GM18951 (cell line): ENCODE data around the gene ZNF839.

Experiments used
- POLR2A ChIP-seq: IDR thresholded peaks from 4 replicates; pipeline ENCODE4 v1.6.1; 2011; ENCODE audit warnings: mild to moderate bottlenecking; ENCODE audit not compliant: insufficient read length, insufficient read depth; ENCODE audit errors: extremely low read depth
- in situ Hi-C: fragments of 300-500 bp; cut with MboI; formaldehyde crosslinking; loops from one replicate; pipeline ENCODE4 v1.12.0; 2022; ENCODE audit warnings: low sequenced_read_pairs, mixed read lengths, inconsistent platforms; ENCODE audit not compliant: unreplicated experiment

The ZNF839 gene

GRCh38 chr14:102319351-102320032 is at the start of gene ZNF839:
Gene ZNF839, plus strand, starts transcription at chr14:102319746. Its CDS starts 20 bp downstream, at chr14:102319766.
- peak; percentile 63 for TF ChIP-seq POLR2A
- in situ Hi-C loops, result loop anchor here (10.0 to 25.0 kb wide), 2 partner anchors 355 to 557 kb away; partner anchors contain the start of genes DYNC1H1 and PPP2R5C

- no peak for TF ChIP-seq POLR2A
- in situ Hi-C loops, result no loop called here
These were observed 47.2 kb upstream of the ZNF839 start for GRCh38 chr14:102272392-102272791.

DNA sequence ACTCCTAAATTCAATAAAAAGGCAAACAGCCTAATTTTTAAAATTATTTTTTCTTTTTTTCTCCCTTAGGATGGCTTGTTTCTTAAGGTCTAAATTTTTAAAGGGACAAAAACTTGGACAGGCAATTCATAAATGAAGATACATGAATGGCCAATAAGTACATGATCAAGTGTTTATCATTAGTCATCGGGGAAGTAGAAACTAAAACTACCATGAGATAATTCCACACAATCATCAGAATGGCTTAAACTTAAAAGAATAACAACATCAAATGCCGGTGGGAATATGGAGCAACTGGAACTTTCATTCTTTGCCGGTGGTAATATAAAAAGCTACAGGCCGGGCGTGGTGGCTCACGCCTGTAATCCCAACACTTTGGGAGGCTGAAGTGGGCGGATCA is 43.7 kb upstream of the ZNF839 start:
- in situ Hi-C loops, result no loop called here
- no peak for TF ChIP-seq POLR2A

- TF ChIP-seq POLR2A, result no peak
- in situ Hi-C loops, result no loop called here
These were observed 41.5 kb upstream of the ZNF839 start for GRCh38 chr14:102277874-102278630.

DNA sequence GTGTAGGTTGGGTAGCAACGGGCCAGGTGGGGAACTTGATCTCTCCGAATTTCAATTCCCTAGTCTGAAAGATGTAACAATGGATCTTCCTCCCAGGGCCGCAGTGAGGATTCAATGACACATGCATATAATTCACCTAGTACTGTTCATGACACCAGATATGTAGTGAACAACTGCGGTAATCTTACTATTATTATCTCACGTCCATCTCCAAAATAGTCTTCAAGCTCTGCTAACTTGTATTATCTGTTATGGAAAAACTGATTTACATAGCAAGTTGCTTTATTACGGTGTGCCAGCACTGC is 41.0 kb upstream of the ZNF839 start:
- in situ Hi-C loops, result no loop called here
- no peak for TF ChIP-seq POLR2A

- in situ Hi-C loops, result no loop called here
- no peak for TF ChIP-seq POLR2A
These were observed 40.3 kb upstream of the ZNF839 start for GRCh38 chr14:102279282-102279681.

GRCh38 chr14:102279688-102280348 is 39.7 kb upstream of the ZNF839 start:
- in situ Hi-C loops, result no loop called here

DNA sequence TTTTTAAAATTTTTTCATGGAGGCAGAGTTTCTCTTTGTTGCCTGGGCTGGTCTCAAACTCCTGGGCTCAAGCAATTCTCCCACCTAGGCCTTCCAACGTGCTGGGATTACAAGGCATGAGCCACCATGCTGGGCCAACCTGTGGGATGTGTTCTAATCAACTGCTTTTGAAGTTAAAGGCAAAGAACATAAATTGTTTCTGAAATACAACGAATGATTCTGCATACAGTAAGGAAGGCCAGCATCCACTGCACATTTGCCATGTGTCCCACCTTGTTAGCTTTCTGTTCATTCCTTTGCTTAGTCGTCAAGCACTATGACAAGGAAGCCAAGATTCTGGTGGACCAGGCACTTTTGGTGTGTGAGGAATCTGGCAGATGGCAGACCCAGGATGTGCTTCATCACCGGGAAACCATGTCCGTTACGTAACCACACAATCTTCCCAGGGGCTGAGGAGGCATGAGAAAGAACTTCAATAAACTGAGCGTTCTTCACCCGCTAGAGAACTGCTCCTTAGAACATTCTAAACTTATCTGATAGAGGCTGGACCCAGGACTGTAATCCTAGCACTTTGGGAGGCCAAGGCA is 39.1 kb upstream of the ZNF839 start:
- in situ Hi-C loops, result no loop called here
- TF ChIP-seq POLR2A, result no peak

More at GRCh38 chr14:102279688-102280348, 39.7 kb upstream of the ZNF839 start:
- TF ChIP-seq POLR2A, result no peak

DNA sequence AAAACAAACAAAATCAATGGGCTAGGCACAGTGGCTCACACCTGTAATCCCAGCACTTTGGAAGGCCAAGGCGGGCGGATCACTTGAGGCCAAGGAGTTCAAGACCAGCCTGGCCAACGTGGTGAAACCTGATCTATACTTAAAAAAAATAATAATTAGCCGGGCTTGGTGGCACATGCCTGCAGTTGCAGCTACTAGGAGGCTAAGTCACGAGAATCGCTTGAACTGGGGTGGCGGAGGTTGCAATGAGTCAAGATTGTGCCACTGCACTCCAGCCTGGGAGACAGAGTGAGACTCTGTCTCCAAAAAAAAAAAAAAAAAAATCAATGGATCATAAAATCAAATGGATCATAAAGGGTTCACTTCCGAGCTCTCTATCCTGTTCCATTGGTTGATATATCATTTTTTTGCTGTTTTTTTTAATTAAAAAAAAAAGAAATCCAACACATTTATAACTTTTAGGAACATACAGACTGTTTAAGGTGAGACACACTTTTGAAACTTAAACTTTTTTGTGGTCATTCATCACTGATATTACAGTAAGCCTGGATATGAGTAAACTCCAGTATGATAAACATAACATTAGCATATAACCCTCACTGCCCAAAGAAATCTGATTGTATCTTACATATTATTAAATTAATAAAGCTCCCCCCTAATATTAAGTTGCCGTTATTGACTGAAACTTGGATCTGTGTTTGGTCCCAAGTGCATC is 36.6 kb upstream of the ZNF839 start:
- in situ Hi-C loops, result no loop called here
- no peak for TF ChIP-seq POLR2A

DNA sequence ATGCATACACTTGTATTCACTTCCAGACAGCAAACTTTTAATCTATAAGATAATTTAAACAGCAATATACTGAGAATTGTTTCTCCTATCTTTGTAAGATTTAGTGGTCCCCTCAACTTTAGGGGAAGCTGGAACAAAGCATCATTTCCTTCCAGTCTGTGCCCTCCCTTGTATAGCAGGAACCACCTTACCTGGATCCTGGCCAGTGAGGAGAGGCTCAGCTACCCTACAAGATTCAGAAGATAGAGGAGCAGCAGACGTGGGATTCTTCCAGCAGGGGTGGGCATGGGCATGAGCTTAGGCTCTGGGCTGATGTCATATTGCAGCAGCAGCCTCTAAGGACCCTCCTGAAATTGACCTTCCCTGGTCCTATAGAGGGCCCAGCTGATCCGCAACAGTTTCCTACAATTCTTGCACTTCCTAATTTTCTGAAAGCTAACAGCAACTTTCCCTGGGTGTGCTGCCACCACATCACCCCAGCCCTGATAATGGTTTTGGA is 35.9 kb upstream of the ZNF839 start:
- in situ Hi-C loops, result no loop called here
- no peak for TF ChIP-seq POLR2A

- no peak for TF ChIP-seq POLR2A
- in situ Hi-C loops, result no loop called here
These were observed 34.4 kb upstream of the ZNF839 start for GRCh38 chr14:102285106-102285505.

DNA sequence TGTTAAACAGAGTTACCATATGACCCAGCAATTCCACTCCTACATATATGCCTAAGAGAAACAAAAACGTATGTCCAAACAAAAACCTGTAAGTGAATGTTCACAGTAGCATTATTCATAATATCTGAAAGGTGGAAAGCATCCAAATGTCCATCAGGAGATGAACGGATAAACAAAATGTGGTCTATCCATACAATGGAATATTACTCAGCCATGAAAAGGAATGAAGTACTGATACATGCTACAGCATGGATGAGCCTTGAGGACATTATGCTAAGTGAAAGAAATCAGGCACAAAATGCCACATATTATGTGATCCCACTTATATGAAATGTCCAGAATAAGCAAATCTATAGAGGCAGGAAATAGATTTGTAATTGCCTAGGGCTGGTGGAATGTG is 31.4 kb upstream of the ZNF839 start:
- in situ Hi-C loops, result no loop called here
- no peak for TF ChIP-seq POLR2A

DNA sequence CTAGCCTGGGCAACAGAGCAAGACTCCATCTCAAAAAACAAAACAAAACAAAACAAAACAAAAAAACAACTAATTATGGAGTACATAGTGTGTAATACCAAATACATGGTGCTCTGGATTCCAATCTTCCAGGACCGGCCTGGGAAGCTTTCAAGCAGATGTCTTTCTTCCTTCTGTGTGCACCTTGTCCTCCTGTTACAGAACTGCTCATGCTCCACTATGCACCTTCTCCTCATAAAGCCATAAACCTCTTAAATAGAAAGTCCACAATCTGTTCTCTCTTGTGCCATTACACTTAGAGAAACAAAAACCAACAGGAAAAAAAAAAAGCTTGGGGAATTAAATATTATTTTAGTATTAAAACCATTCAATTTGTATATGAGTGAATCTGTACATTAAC is 27.1 kb upstream of the ZNF839 start:
- in situ Hi-C loops, result no loop called here
- TF ChIP-seq POLR2A, result no peak
